ENCODE measurements around the gene TMEM178A. TPM values are rescaled to one million over a fixed set of nuclear protein-coding genes. Genes with fewer than 3 reads are reported as not detected.

Gene TMEM178A
- total RNA-seq, 1 donor from 2014 or later = 28.7 TPM

DNA sequence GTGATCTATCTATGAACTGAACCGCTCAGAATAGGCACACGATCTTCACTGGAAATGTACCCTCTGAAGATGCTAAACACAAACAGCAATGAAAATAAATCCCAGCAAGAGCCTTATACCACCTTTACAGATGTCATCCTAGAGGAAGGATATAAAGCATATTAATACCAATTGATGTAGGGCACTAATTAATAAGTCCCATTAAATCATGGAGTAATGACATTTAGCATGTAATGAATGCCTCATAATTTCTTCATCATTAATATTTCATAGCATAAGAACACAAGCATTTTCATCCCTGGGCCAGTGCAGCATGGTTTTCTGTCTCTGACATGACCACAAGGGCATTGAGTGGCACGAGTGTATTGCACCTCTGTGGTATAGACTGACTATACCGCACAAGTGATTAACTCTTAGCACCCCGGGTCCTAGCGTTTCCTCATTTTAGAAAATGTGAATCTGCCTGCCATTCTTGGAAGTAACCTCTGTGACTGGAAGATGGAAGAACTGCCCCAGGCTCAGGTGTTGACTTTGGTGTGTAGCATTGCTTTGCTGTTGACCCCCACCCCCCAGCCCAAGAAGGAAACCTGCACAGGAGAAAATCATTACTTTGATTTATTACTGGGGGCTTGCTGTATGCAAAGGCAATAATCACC is 1.4 kb upstream of the TMEM178A start:
- TF ChIP-seq CTCF (IDR thresholded peaks at IDR 0.05; ENCODE audit: insufficient read depth, low read depth, low read length) = no peak
- TF ChIP-seq EZH2 (IDR thresholded peaks at IDR 0.05; ENCODE audit: insufficient read depth, low read length) = no peak
- FAIRE-seq (no peak), DNase-seq (ENCODE audit: low read depth) (no peak)
- Histone ChIP-seq H3K27ac (ENCODE audit: low read depth, low read length) (no peak overlapping the region), H2AFZ (ENCODE audit: low read depth, low read length) (no peak overlapping the region), H3K4me3 (ENCODE audit: insufficient read depth, low read depth, low read length) (no peak overlapping the region), H3K4me1 (ENCODE audit: insufficient read depth, low read length) (no peaks in the 10 kb centered on the region), H3K4me2 (ENCODE audit: low read length) (no peak overlapping the region), H3K79me2 (ENCODE audit: insufficient read depth, low read length) (no peaks in the 10 kb centered on the region), H3K27me3 (ENCODE audit: insufficient read depth, low read length) (peaks cover 33% of the 10 kb centered on the region), H3K9me3 (ENCODE audit: insufficient read depth, low read depth, low read length) (no peaks in the 10 kb centered on the region), H3K9ac (ENCODE audit: low read length) (no peak overlapping the region), H4K20me1 (ENCODE audit: insufficient read depth, low read length) (no peaks in the 10 kb centered on the region), H3K36me3 (ENCODE audit: insufficient read depth, low read length) (no peaks in the 10 kb centered on the region)
- peaks cover 17% of the 10 kb centered on the region for H3K27me3 Mint-ChIP-seq (ENCODE audit: low read depth, unreplicated experiment)
- H3K27ac Mint-ChIP-seq (ENCODE audit: unreplicated experiment) = no peak overlapping the region
- peak overlapping the region; percentile 84 for H3K4me3 Mint-ChIP-seq (ENCODE audit: unreplicated experiment)
- H3K36me3 Mint-ChIP-seq (ENCODE audit: low read depth, unreplicated experiment) = peaks cover 6% of the 10 kb centered on the region
- H3K4me1 Mint-ChIP-seq (ENCODE audit: low read depth, unreplicated experiment) = peaks cover 52% of the 10 kb centered on the region
- no peaks in the 10 kb centered on the region for H3K9me3 Mint-ChIP-seq (ENCODE audit: unreplicated experiment)

DNA sequence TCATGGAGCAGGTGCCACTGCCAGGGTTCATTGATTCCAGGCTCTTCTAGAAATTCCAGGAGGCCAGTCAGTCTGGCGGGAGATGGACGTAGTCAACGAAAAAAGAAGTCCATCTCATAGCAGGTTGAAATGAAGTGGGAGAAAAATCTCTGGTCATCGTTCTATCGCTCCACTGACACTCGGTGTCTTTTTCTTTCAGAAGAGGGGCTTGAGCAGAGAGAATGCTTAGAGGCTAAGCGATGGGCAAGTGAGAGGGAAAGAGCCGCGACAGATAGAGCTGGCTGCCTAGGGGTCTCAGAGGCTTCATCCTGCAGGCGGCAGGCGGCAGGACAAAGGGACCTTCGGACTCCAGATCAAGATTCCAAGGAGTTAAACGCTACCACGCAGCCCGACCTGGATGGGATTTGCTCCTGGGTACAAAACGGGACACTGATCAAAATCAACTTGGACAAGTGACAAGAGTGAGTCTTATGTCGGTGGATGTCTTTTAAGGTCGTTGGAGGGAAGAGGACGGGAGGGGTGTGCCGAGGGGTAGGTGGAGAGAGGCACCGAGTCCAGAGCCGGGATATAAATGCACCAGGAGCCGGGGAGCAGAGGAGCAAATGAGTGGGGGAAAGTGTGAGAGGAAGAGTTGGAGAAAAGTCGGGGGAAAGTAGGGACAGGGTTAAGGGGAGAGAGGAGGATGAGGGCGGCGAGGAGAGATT is 677 bp upstream of the TMEM178A start:
- Histone ChIP-seq H2AFZ (ENCODE audit: low read depth, low read length) (peak overlapping the region; percentile 30), H3K27ac (ENCODE audit: low read depth, low read length) (no peak overlapping the region), H3K4me1 (ENCODE audit: insufficient read depth, low read length) (no peaks in the 10 kb centered on the region), H3K27me3 (ENCODE audit: insufficient read depth, low read length) (peaks cover 36% of the 10 kb centered on the region), H3K79me2 (ENCODE audit: insufficient read depth, low read length) (no peaks in the 10 kb centered on the region), H3K9ac (ENCODE audit: low read length) (peak overlapping the region; percentile 30), H3K9me3 (ENCODE audit: insufficient read depth, low read depth, low read length) (no peaks in the 10 kb centered on the region), H3K4me2 (ENCODE audit: low read length) (peak overlapping the region; percentile 75), H4K20me1 (ENCODE audit: insufficient read depth, low read length) (no peaks in the 10 kb centered on the region), H3K4me3 (ENCODE audit: insufficient read depth, low read depth, low read length) (no peak overlapping the region), H3K36me3 (ENCODE audit: insufficient read depth, low read length) (no peaks in the 10 kb centered on the region)
- H3K36me3 Mint-ChIP-seq (ENCODE audit: low read depth, unreplicated experiment) = peaks cover 6% of the 10 kb centered on the region
- no peak for DNase-seq (ENCODE audit: low read depth)
- peak overlapping the region; percentile 84 for H3K27ac Mint-ChIP-seq (ENCODE audit: unreplicated experiment)
- no peak for FAIRE-seq
- peaks cover 17% of the 10 kb centered on the region for H3K27me3 Mint-ChIP-seq (ENCODE audit: low read depth, unreplicated experiment)
- H3K9me3 Mint-ChIP-seq (ENCODE audit: unreplicated experiment) = no peaks in the 10 kb centered on the region
- peaks cover 52% of the 10 kb centered on the region for H3K4me1 Mint-ChIP-seq (ENCODE audit: low read depth, unreplicated experiment)
- H3K4me3 Mint-ChIP-seq (ENCODE audit: unreplicated experiment) = peak overlapping the region; percentile 84
- no peak for TF ChIP-seq CTCF (IDR thresholded peaks at IDR 0.05; ENCODE audit: insufficient read depth, low read depth, low read length)
- peak; percentile 45 for TF ChIP-seq EZH2 (IDR thresholded peaks at IDR 0.05; ENCODE audit: insufficient read depth, low read length)
